IMR-90 (cell line): ENCODE measurements around the gene GRID1. TPM values are rescaled to one million over a fixed set of nuclear protein-coding genes. Genes with fewer than 3 reads are reported as not detected.

Experiments
- ATAC-seq: fragments of 200-7000 bp; cut with Tn5 transposase; 2 replicates; pipeline ENCODE4 v1.9.1; 2020; ENCODE audit warnings: low read depth, mild to moderate bottlenecking, moderate library complexity
- BruUV-seq: library from RNA; stranded (reverse); fragments of 400-500 nt; replicated peaks from 2 replicates; lab custom pipeline; 2021; lab: Mats Ljungman, UMichigan
- CTCF ChIA-PET: fragments of 300-600 bp; formaldehyde crosslinking; extraction: SDS; loops from one replicate; lab custom pipeline; 2021; ENCODE audit warnings: antibody characterized with exemption; lab: Yijun Ruan, JAX
- POLR2A ChIA-PET: fragments of 300-600 bp; sonication (Branson Sonifier 250); formaldehyde crosslinking; loops from one replicate; lab custom pipeline; 2022; ENCODE audit warnings: antibody characterized with exemption; ENCODE audit not compliant: unreplicated experiment; lab: Charles Lee
- DNase-seq: peaks from one replicate; pipeline ENCODE4 v3.0.0; 2013
- H2AFZ ChIP-seq: replicated peaks from 2 replicates; pipeline ENCODE3; 2013; ENCODE audit warnings: low read length, mild to moderate bottlenecking; ENCODE audit not compliant: poor library complexity
- H2AK5ac ChIP-seq: 2 replicates; pipeline ENCODE4 v1.6.1; 2013; ENCODE audit warnings: low read depth, low read length, inconsistent platforms
- H2AK9ac ChIP-seq: replicated peaks from 2 replicates; pipeline ENCODE3; 2013; ENCODE audit warnings: mild to moderate bottlenecking, low read depth, low read length, moderate library complexity; ENCODE audit not compliant: poor library complexity
- H2BK120ac ChIP-seq: 2 replicates; pipeline ENCODE4 v1.6.1; 2013; ENCODE audit warnings: low read depth, low read length, inconsistent platforms
- H2BK15ac ChIP-seq: 3 replicates; pipeline ENCODE4 v1.6.1; 2013; ENCODE audit warnings: low read depth, low read length, inconsistent platforms
- H2BK20ac ChIP-seq: 2 replicates; pipeline ENCODE4 v1.6.1; 2013; ENCODE audit warnings: low read depth, mild to moderate bottlenecking, inconsistent platforms, low read length, moderate library complexity
- H2BK5ac ChIP-seq: 2 replicates; pipeline ENCODE4 v1.6.1; 2013; ENCODE audit warnings: mild to moderate bottlenecking, low read depth, low read length, inconsistent platforms; ENCODE audit not compliant: poor library complexity, severe bottlenecking
- H3K14ac ChIP-seq: replicated peaks from 2 replicates; pipeline ENCODE4 v1.6.1; 2013; ENCODE audit warnings: low read depth, low read length, inconsistent platforms
- H3K18ac ChIP-seq: 2 replicates; pipeline ENCODE4 v1.6.1; 2013; ENCODE audit warnings: low read depth, low read length, control low read depth
- H3K23ac ChIP-seq: 2 replicates; pipeline ENCODE4 v1.6.1; 2013; ENCODE audit warnings: low read depth, low read length, inconsistent platforms
- H3K27ac ChIP-seq: 2 replicates; pipeline ENCODE4 v1.5.1; 2013; ENCODE audit warnings: mild to moderate bottlenecking, control low read depth, low read length; ENCODE audit not compliant: insufficient read depth
- H3K27me3 ChIP-seq: 2 replicates; pipeline ENCODE4 v1.6.1; 2013; ENCODE audit warnings: low read length; ENCODE audit not compliant: control insufficient read depth, insufficient read depth
- H3K36me3 ChIP-seq: 2 replicates; pipeline ENCODE4 v1.6.1; 2013; ENCODE audit warnings: low read length, mixed read lengths; ENCODE audit not compliant: control insufficient read depth, insufficient read depth
- H3K4ac ChIP-seq: 2 replicates; pipeline ENCODE4 v1.6.1; 2013; ENCODE audit warnings: low read depth, low read length, inconsistent platforms
- H3K4me1 ChIP-seq: 2 replicates; pipeline ENCODE4 v1.6.1; 2013; ENCODE audit warnings: low read length, mixed read lengths; ENCODE audit not compliant: control insufficient read depth, insufficient read depth
- H3K4me2 ChIP-seq: 2 replicates; pipeline ENCODE4 v1.6.1; 2013; ENCODE audit warnings: low read depth, mild to moderate bottlenecking, control low read depth, low read length, moderate library complexity
- H3K4me3 ChIP-seq: 2 replicates; pipeline ENCODE4 v1.5.1; 2013; ENCODE audit warnings: low read depth, mild to moderate bottlenecking, control low read depth, low read length, moderate library complexity; ENCODE audit not compliant: insufficient read depth
- H3K56ac ChIP-seq: 2 replicates; pipeline ENCODE4 v1.6.1; 2013; ENCODE audit warnings: low read length, inconsistent platforms; ENCODE audit not compliant: insufficient read depth; ENCODE audit errors: extremely low read depth
- H3K79me1 ChIP-seq, 2 experiments: 2 replicates each; pipeline ENCODE4 v1.6.1; 2013; ENCODE audit warnings: low read length in 2 of 2, inconsistent platforms in 1 of 2, low read depth in 1 of 2
- H3K9ac ChIP-seq: 2 replicates; pipeline ENCODE4 v1.6.1; 2013; ENCODE audit warnings: low read depth, low read length, control low read depth
- H3K9me1 ChIP-seq: 2 replicates; pipeline ENCODE4 v1.6.1; 2013; ENCODE audit warnings: low read length, inconsistent platforms; ENCODE audit not compliant: insufficient read depth
- H3K9me3 ChIP-seq: 2 replicates; pipeline ENCODE4 v1.6.1; 2013; ENCODE audit warnings: low read length; ENCODE audit not compliant: control insufficient read depth, insufficient read depth
- H4K20me1 ChIP-seq: 2 replicates; pipeline ENCODE4 v1.6.1; 2013; ENCODE audit warnings: low read length, inconsistent platforms; ENCODE audit not compliant: insufficient read depth
- H4K5ac ChIP-seq: 2 replicates; pipeline ENCODE4 v1.6.1; 2013; ENCODE audit warnings: mild to moderate bottlenecking, low read depth, low read length, control low read depth
- H4K8ac ChIP-seq, 2 experiments: 2 replicates each; pipeline ENCODE4 v1.6.1; 2013; ENCODE audit warnings: low read depth in 2 of 2, low read length in 2 of 2, control low read depth in 1 of 2, inconsistent platforms in 1 of 2
- H4K91ac ChIP-seq: 2 replicates; pipeline ENCODE4 v1.6.1; 2013; ENCODE audit warnings: low read depth, low read length, inconsistent platforms; ENCODE audit not compliant: insufficient read depth
- BHLHE40 ChIP-seq: fragments of 150-350 bp; IDR thresholded peaks from 2 replicates; pipeline ENCODE4 v1.6.1; 2016; ENCODE audit warnings: mild to moderate bottlenecking, low read depth, low read length
- CEBPB ChIP-seq: IDR thresholded peaks from 2 replicates; pipeline ENCODE4 v1.6.1; 2012; ENCODE audit warnings: low read depth, low read length, improper control_type of control experiment
- CHD1 ChIP-seq: IDR thresholded peaks from 2 replicates; pipeline ENCODE4 v1.6.1; 2012; ENCODE audit warnings: low read depth, low read length, improper control_type of control experiment
- CTCF ChIP-seq: conservative IDR thresholded peaks from 2 replicates; pipeline ENCODE4 v1.5.1; 2012; ENCODE audit warnings: mild to moderate bottlenecking, low read depth, low read length, improper control_type of control experiment
- ELK1 ChIP-seq: fragments of 150-350 bp; IDR thresholded peaks from 2 replicates; pipeline ENCODE4 v1.6.1; 2016; ENCODE audit warnings: low read depth, mild to moderate bottlenecking, low read length, moderate library complexity, borderline replicate concordance
- FOS ChIP-seq: fragments of 150-350 bp; IDR thresholded peaks from 2 replicates; pipeline ENCODE4 v1.6.1; 2016; ENCODE audit warnings: low read depth, low read length
- MAFK ChIP-seq: IDR thresholded peaks from 2 replicates; pipeline ENCODE4 v1.6.1; 2012; ENCODE audit warnings: low read depth, low read length, improper control_type of control experiment
- MAZ ChIP-seq: IDR thresholded peaks from 2 replicates; pipeline ENCODE4 v1.6.1; 2012; ENCODE audit warnings: low read depth, mild to moderate bottlenecking, low read length, improper control_type of control experiment, moderate library complexity, borderline replicate concordance
- MXI1 ChIP-seq: IDR thresholded peaks from 2 replicates; pipeline ENCODE4 v1.6.1; 2012; ENCODE audit warnings: low read depth, mild to moderate bottlenecking, low read length, moderate library complexity, borderline replicate concordance
- NFE2L2 ChIP-seq: fragments of 150-350 bp; IDR thresholded peaks from 2 replicates; pipeline ENCODE4 v1.6.1; 2016; ENCODE audit warnings: low read depth, mild to moderate bottlenecking, low read length
- POLR2A ChIP-seq: IDR thresholded peaks from 2 replicates; pipeline ENCODE4 v1.6.1; 2012; ENCODE audit warnings: mild to moderate bottlenecking, low read depth, low read length
- RAD21 ChIP-seq: IDR thresholded peaks from 2 replicates; pipeline ENCODE4 v1.6.1; 2012; ENCODE audit warnings: low read length, improper control_type of control experiment
- RCOR1 ChIP-seq: IDR thresholded peaks from 2 replicates; pipeline ENCODE4 v1.6.1; 2012; ENCODE audit warnings: mild to moderate bottlenecking, low read length, improper control_type of control experiment; ENCODE audit not compliant: insufficient replicate concordance
- RFX5 ChIP-seq: IDR thresholded peaks from 2 replicates; pipeline ENCODE4 v1.8.0; 2012; ENCODE audit warnings: low read depth, mild to moderate bottlenecking, low read length, moderate library complexity
- SMC3 ChIP-seq: fragments of 150-350 bp; IDR thresholded peaks from 2 replicates; pipeline ENCODE4 v1.6.1; 2016; ENCODE audit warnings: low read depth, mild to moderate bottlenecking, antibody characterized with exemption, low read length, moderate library complexity
- USF2 ChIP-seq: fragments of 150-350 bp; IDR thresholded peaks from 2 replicates; pipeline ENCODE4 v1.6.1; 2017; ENCODE audit warnings: mild to moderate bottlenecking, antibody characterized with exemption, low read length, low read depth
- WGBS, 2 experiments: methylation state at CpG; one replicate each; pipeline versions ENCODE4 v1.1.5 to v1.1.7; 2013; ENCODE audit warnings: missing lambda C conversion rate in 2 of 2; ENCODE audit not compliant: insufficient read length in 1 of 2; ENCODE audit errors: extremely low coverage in 2 of 2; 5-methylcytosine and 5-hydroxymethylcytosine counted together
- dilution Hi-C: fragments of 300-500 bp; cut with HindIII; formaldehyde crosslinking; loops from one replicate; pipeline ENCODE4 v1.14.3; 2018; ENCODE audit warnings: low sequenced_read_pairs; ENCODE audit not compliant: unreplicated experiment
- in situ Hi-C: fragments of 300-500 bp; cut with MboI; formaldehyde crosslinking; loops from 3 replicates; pipeline ENCODE4 v1.14.3; 2019; ENCODE audit warnings: low sequenced_read_pairs, inconsistent platforms, mixed read lengths
- intact Hi-C: fragments of 100-400 bp; cut with micrococcal nuclease; formaldehyde crosslinking; loops from 2 replicates; pipeline ENCODE4 v1.10.0; 2022
- polyA plus RNA-seq, 3 experiments: library from polyadenylated mRNA; depleted of rRNA; stranded (reverse); fragments of >200 nt; gene quantifications; 2 replicates each; pipeline ENCODE4 v1.2.3, GENCODE V29; 2012; ENCODE audit warnings: low replicate concordance in 1 of 3
- total RNA-seq: library from RNA; depleted of rRNA; stranded (reverse); fragments of >200 nt; gene quantifications from 2 replicates; pipeline ENCODE4 v1.2.3, GENCODE V29; 2012

The GRID1 gene
- total and polyA plus RNA-seq, 2 of the 4 experiments (the other 2 are of a cell fraction) = not detected

- H2BK20ac ChIP-seq = no peak overlapping the region
- no peak overlapping the region for H4K91ac ChIP-seq
- WGBS, 2 experiments = 39% methylated on average over 3 of the region's 8 CpGs; no CpG with 5 or more reads in 1 of the 2 experiments
- no peaks in the 10 kb centered on the region for H3K79me1 ChIP-seq
- intact Hi-C loops = no loop called here
- H3K36me3 ChIP-seq = no peaks in the 10 kb centered on the region
- H2AK5ac ChIP-seq = no peak overlapping the region
- H2AK9ac ChIP-seq = no peak overlapping the region
- H3K23ac ChIP-seq = no peak overlapping the region
- H3K18ac ChIP-seq = no peak overlapping the region
- H4K8ac ChIP-seq = no peak overlapping the region
- H4K5ac ChIP-seq = no peak overlapping the region
- H3K27ac ChIP-seq = no peak overlapping the region
- no peaks in the 10 kb centered on the region for H4K20me1 ChIP-seq
- H3K4me2 ChIP-seq = no peak overlapping the region
- ATAC-seq (no peak), DNase-seq (no peak)
- in situ Hi-C loops = no loop called here
- H3K4me1 ChIP-seq = no peaks in the 10 kb centered on the region
- dilution Hi-C loops = no loop called here
- H3K9ac ChIP-seq = no peak overlapping the region
- no peaks in the 10 kb centered on the region for H3K9me3 ChIP-seq
- CTCF ChIA-PET = interaction anchor here (1.2 kb wide), 1 partner anchor 29 kb away, joined by 3 read pairs; no protein-coding TSS in a partner anchor
- H3K27me3 ChIP-seq = no peaks in the 10 kb centered on the region
- no peak overlapping the region for H3K56ac ChIP-seq
- no peak overlapping the region for H3K14ac ChIP-seq
- POLR2A ChIA-PET = interaction anchor here (0.6 kb wide), 1 partner anchor 216 kb away, joined by 3 read pairs; no protein-coding TSS in a partner anchor
- no peak overlapping the region for H2BK5ac ChIP-seq
- no peaks in the 10 kb centered on the region for H3K9me1 ChIP-seq
- no peak overlapping the region for H2BK120ac ChIP-seq
- H2AFZ ChIP-seq = no peak overlapping the region
- no peak overlapping the region for H3K4ac ChIP-seq
- no TSS peak for BruUV-seq
- no peak overlapping the region for H3K4me3 ChIP-seq
- no peak overlapping the region for H2BK15ac ChIP-seq
- no peak for TF ChIP-seq MAZ
- no peak for TF ChIP-seq RFX5
- no peak for TF ChIP-seq NFE2L2
- TF ChIP-seq RAD21 = no peak
- TF ChIP-seq FOS = no peak
- no peak for TF ChIP-seq MXI1
- no peak for TF ChIP-seq BHLHE40
- TF ChIP-seq RCOR1 = no peak
- no peak for TF ChIP-seq POLR2A
- no peak for TF ChIP-seq ELK1
- no peak for TF ChIP-seq CTCF
- no peak for TF ChIP-seq MAFK
- no peak for TF ChIP-seq SMC3
- no peak for TF ChIP-seq USF2
- TF ChIP-seq CEBPB = no peak
- no peak for TF ChIP-seq CHD1
Measured at GRCh38 chr10:86211691-86212390, 154.8 kb downstream of the GRID1 start.
